ENCODE data around the gene ZHX3. TPM values are rescaled to one million over a fixed set of nuclear protein-coding genes. Genes with fewer than 3 reads are reported as not detected.
A peak's percentile ranks its signal among the peaks of the same experiment; 100 is the strongest.

The ZHX3 gene
- total RNA-seq, 1 donor from 2014 or later, result 34.6 TPM

- Histone ChIP-seq H3K4me3 (no peak overlapping the region), H3K9me3 (replicated peaks) (no peaks in the 10 kb centered on the region), H3K27ac (replicated peaks) (peak overlapping the region; percentile 28), H3K27me3 (ENCODE audit: low read depth) (no peaks in the 10 kb centered on the region), H3K4me1 (peaks cover 61% of the 10 kb centered on the region), H3K36me3 (peaks cover 13% of the 10 kb centered on the region)
- DNase-seq, result no peak
- intact Hi-C loops (cut with micrococcal nuclease), result no loop called here
- no peak for TF ChIP-seq CTCF (IDR thresholded peaks at IDR 0.05; ENCODE audit: borderline replicate concordance)
These were observed 45.2 kb downstream of the ZHX3 start for GRCh38 chr20:41272339-41272738.

- no peak for TF ChIP-seq CTCF (IDR thresholded peaks at IDR 0.05; ENCODE audit: borderline replicate concordance)
- H3K4me1 ChIP-seq, result peaks cover 32% of the 10 kb centered on the region
- H3K27ac ChIP-seq (replicated peaks), result peak overlapping the region; percentile 45
- no peaks in the 10 kb centered on the region for H3K27me3 ChIP-seq (ENCODE audit: low read depth)
- no peak for DNase-seq
- H3K4me3 ChIP-seq, result no peak overlapping the region
- H3K36me3 ChIP-seq, result peaks cover 29% of the 10 kb centered on the region
- intact Hi-C loops (cut with micrococcal nuclease), result no loop called here
- H3K9me3 ChIP-seq (replicated peaks), result no peaks in the 10 kb centered on the region
These were observed 48.4 kb downstream of the ZHX3 start for GRCh38 chr20:41268917-41269652.

GRCh38 chr20:41268402-41268801, 49.1 kb downstream of the ZHX3 start:
- Histone ChIP-seq H3K27ac (replicated peaks) (no peak overlapping the region), H3K36me3 (peaks cover 29% of the 10 kb centered on the region), H3K4me1 (peaks cover 25% of the 10 kb centered on the region), H3K27me3 (ENCODE audit: low read depth) (no peaks in the 10 kb centered on the region), H3K4me3 (no peak overlapping the region), H3K9me3 (replicated peaks) (no peaks in the 10 kb centered on the region)
- DNase-seq, result no peak
- no peak for TF ChIP-seq CTCF (IDR thresholded peaks at IDR 0.05; ENCODE audit: borderline replicate concordance)
- intact Hi-C loops (cut with micrococcal nuclease), result no loop called here

GRCh38 chr20:41265938-41266337, 51.6 kb downstream of the ZHX3 start:
- intact Hi-C loops (cut with micrococcal nuclease), result no loop called here
- no peaks in the 10 kb centered on the region for H3K9me3 ChIP-seq (replicated peaks)
- peaks cover 29% of the 10 kb centered on the region for H3K36me3 ChIP-seq
- no peak overlapping the region for H3K27ac ChIP-seq (replicated peaks)
- H3K4me3 ChIP-seq, result no peak overlapping the region
- no peak for DNase-seq
- no peaks in the 10 kb centered on the region for H3K27me3 ChIP-seq (ENCODE audit: low read depth)
- TF ChIP-seq CTCF (IDR thresholded peaks at IDR 0.05; ENCODE audit: borderline replicate concordance), result no peak
- H3K4me1 ChIP-seq, result peaks cover 29% of the 10 kb centered on the region

GRCh38 chr20:41264819-41265218, 52.7 kb downstream of the ZHX3 start:
- Histone ChIP-seq H3K27me3 (ENCODE audit: low read depth) (no peaks in the 10 kb centered on the region), H3K4me3 (no peak overlapping the region), H3K27ac (replicated peaks) (no peak overlapping the region), H3K36me3 (peaks cover 29% of the 10 kb centered on the region), H3K9me3 (replicated peaks) (no peaks in the 10 kb centered on the region), H3K4me1 (peaks cover 40% of the 10 kb centered on the region)
- intact Hi-C loops (cut with micrococcal nuclease), result no loop called here
- DNase-seq, result no peak
- no peak for TF ChIP-seq CTCF (IDR thresholded peaks at IDR 0.05; ENCODE audit: borderline replicate concordance)

Data from left ventricle myocardium inferior (tissue), 1 donor.